ENCODE results near the gene MRGPRF. TPM values are rescaled to one million over a fixed set of nuclear protein-coding genes. Genes with fewer than 3 reads are reported as not detected.

Gene MRGPRF
- total RNA-seq, 4 donors from 2014 or later, result 0.84 to 11.0 (median 7.3) TPM

DNA sequence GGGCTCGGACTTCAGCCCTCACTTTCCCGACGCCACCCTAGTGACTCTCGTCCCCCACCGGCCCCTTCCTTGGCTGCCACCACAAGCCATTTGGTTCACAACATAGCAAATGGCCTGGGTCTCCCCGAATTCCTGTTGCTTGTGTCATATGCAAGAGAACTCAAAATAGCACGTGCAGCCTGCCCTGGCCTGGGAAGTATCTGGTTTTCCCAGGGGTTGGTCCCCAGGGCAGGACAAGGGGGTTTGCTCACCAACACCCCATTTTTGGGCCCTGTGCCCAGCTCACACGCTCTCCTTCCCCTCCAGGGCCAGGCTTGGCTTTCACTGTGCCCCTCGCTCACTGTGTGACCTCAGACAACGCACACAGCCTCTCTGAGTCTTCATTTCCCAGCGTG lies 22.9 kb upstream of the MRGPRF start:
- DNase-seq (ENCODE audit: low spot score in 2 of 2), result no peak
- no peak for TF ChIP-seq POLR2A (IDR thresholded peaks at IDR 0.05)
- TF ChIP-seq, protein P1, sequence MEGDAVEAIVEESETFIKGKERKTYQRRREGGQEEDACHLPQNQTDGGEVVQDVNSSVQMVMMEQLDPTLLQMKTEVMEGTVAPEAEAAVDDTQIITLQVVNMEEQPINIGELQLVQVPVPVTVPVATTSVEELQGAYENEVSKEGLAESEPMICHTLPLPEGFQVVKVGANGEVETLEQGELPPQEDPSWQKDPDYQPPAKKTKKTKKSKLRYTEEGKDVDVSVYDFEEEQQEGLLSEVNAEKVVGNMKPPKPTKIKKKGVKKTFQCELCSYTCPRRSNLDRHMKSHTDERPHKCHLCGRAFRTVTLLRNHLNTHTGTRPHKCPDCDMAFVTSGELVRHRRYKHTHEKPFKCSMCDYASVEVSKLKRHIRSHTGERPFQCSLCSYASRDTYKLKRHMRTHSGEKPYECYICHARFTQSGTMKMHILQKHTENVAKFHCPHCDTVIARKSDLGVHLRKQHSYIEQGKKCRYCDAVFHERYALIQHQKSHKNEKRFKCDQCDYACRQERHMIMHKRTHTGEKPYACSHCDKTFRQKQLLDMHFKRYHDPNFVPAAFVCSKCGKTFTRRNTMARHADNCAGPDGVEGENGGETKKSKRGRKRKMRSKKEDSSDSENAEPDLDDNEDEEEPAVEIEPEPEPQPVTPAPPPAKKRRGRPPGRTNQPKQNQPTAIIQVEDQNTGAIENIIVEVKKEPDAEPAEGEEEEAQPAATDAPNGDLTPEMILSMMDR (IDR thresholded peaks at IDR 0.05), result no peak
- no peak overlapping the region for H3K4me3 ChIP-seq (ENCODE audit: low read depth, poor library complexity, severe bottlenecking)
- 71 to 77% methylated on average over 11 of the region's 11 CpGs for WGBS, 2 donors
- intact Hi-C loops (cut with DNase I; ENCODE audit: low total_unique reads), result no loop called here

DNA sequence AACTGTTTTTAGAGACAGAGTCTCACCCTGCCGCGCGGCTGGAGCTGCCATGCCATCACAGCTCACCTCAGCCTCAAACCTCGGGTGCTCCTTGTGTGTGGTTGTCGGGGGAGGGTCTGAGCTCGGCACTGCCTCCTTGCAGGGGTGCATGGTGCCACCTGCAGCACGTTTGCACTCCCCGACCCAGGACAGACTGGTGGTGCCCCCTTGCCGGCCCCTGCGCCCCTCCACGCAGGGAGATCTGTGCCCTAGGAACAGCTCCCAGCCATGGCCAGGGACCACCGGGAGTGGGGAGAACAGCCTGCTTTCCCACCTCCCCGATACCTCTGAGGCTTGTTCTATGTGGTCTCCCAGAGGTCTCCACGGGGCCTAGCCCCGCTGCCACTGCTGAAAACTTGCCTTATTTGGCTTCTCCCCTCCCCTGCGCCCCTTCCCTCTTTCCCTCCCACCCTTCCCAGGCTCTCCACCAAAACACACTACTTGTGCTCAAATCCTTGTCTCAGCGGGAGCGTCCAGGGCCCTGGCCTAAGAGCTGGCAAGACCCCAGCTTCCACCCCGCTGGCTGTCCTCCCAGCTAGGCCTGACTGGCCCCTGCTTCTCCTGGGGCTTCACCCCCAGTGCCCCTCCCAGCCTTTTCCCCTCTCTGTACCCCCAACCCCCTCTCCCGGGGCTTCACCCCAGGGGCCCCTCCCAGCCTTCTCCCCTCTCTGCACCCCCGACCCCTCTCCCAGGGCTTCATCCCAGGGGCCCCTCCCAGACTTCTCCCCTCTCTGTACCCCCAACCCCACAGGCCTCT lies 22.3 kb upstream of the MRGPRF start:
- WGBS, 2 donors, result 80 to 88% methylated on average over 21 of the region's 21 CpGs
- DNase-seq (ENCODE audit: low spot score in 2 of 2), result no peak
- intact Hi-C loops (cut with DNase I; ENCODE audit: low total_unique reads), result no loop called here
- H3K4me3 ChIP-seq (ENCODE audit: low read depth, poor library complexity, severe bottlenecking), result no peak overlapping the region
- no peak for TF ChIP-seq POLR2A (IDR thresholded peaks at IDR 0.05)
- TF ChIP-seq, protein P1 (IDR thresholded peaks at IDR 0.05), result no peak

DNA sequence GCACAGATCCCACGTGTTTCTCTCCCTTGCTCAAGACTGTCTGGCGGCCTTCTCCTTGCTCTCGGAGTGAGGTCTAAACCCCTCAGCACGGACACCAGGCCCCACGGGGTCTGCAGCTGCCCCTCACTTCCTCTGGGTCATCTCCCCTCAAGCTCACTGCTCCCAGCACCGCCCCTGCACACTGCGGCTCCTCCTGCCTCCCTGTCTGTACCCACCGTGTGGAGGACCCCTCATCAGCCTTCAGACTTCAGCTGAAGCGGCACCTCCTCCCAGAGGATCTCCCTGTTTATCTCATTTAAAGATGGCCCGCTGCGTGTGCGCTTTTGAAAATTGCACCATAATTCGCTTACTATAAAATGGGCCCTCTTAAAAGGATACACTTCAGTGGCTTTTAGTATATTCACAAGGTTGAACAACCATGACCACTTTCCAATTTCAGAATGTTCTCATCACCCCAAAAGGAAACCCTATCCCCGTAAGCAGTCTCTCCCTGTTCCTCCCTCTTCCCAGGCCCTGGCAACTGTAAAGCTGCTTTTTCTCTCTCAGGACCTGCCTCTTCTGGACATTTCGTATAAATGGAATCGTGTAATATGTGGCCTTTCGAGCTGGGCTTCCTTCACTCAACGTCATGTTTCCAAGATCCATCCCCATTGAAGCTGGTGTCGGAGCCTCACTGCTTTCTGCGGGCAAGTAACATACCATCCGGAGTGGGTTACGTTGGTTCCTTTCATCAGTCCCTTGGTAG lies 21.2 kb upstream of the MRGPRF start:
- intact Hi-C loops (cut with DNase I; ENCODE audit: low total_unique reads), result no loop called here
- TF ChIP-seq, protein P1 (IDR thresholded peaks at IDR 0.05), result no peak
- no peak for TF ChIP-seq POLR2A (IDR thresholded peaks at IDR 0.05)
- DNase-seq (ENCODE audit: low spot score in 2 of 2), result no peak
- no peak overlapping the region for H3K4me3 ChIP-seq (ENCODE audit: low read depth, poor library complexity, severe bottlenecking)
- WGBS, 2 donors, result 87 to 89% methylated on average over 22 of the region's 22 CpGs

DNA sequence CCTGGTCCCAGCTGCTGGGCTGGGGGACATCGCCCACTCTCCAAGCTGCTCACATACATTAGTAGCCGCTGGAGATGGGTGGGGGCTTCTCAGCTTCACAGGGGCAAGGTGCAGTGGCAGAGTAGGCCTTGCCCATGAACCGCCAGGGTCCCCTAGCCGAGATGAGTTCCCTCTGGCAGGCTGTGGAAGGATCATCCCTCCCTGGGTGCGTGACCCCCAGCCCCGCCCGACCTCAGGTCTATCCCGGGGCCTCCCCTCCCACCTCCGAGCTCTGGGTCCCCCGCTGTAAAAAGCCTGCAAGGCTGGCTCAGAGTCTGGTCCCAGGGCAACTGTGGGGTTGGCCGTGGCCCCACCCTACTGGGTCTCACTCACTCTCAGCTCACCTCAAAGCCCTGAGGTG lies 20.4 kb upstream of the MRGPRF start:
- intact Hi-C loops (cut with DNase I; ENCODE audit: low total_unique reads), result no loop called here
- no peak for DNase-seq (ENCODE audit: low spot score in 2 of 2)
- TF ChIP-seq, protein P1 (IDR thresholded peaks at IDR 0.05), result no peak
- no peak for TF ChIP-seq POLR2A (IDR thresholded peaks at IDR 0.05)
- no peak overlapping the region for H3K4me3 ChIP-seq (ENCODE audit: low read depth, poor library complexity, severe bottlenecking)
- 68 to 81% methylated on average over 6 to 11 of the region's 11 CpGs for WGBS, 2 donors

DNA sequence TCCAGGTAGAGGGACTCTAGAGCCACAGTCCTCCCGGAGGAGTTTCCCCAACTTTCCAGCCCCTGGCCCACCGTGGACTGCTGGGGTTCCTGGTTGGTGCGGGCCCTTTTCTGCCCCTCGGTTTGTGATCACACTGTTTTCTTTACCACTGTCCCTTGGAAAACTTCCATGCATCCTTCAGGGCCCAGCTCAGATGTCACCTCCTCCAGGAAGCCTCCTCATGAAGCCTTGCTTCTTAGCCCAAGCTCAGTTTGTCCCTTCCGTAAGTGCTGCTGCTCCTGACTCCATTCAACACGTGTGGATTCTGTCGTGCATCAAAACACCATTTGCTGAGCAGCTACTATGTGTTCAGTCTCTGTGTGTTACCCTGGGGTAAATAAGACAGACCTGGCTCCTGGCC lies 19.8 kb upstream of the MRGPRF start:
- no peak overlapping the region for H3K4me3 ChIP-seq (ENCODE audit: low read depth, poor library complexity, severe bottlenecking)
- no peak for DNase-seq (ENCODE audit: low spot score in 2 of 2)
- TF ChIP-seq, protein P1 (IDR thresholded peaks at IDR 0.05), result no peak
- no peak for TF ChIP-seq POLR2A (IDR thresholded peaks at IDR 0.05)
- intact Hi-C loops (cut with DNase I; ENCODE audit: low total_unique reads), result no loop called here
- WGBS, 2 donors, result 88 to 90% methylated on average over 7 of the region's 7 CpGs

Data from lower leg skin (tissue), 4 donors.